Neuronal stem cell (in vitro differentiated cells): ENCODE results near the gene KLK13.

Source experiments
- DNase-seq: peaks from one replicate; pipeline ENCODE4 v3.0.0-alpha.2; 2013; ENCODE audit warnings: low spot score
- H2AFZ ChIP-seq: one replicate; pipeline ENCODE4 v1.6.1; 2013; ENCODE audit warnings: mild to moderate bottlenecking, low read length, inconsistent platforms
- H2AK5ac ChIP-seq: 2 replicates; pipeline ENCODE4 v1.6.1; 2013; ENCODE audit warnings: low read depth, mild to moderate bottlenecking, inconsistent platforms, low read length, moderate library complexity, mixed read lengths
- H2BK120ac ChIP-seq: 2 replicates; pipeline ENCODE4 v1.6.1; 2013; ENCODE audit warnings: low read depth, mild to moderate bottlenecking, inconsistent platforms, low read length, moderate library complexity, mixed read lengths
- H2BK12ac ChIP-seq: one replicate; pipeline ENCODE4 v1.6.1; 2013; ENCODE audit warnings: low read length, inconsistent platforms
- H2BK15ac ChIP-seq: 2 replicates; pipeline ENCODE4 v1.6.1; 2013; ENCODE audit warnings: mild to moderate bottlenecking, low read length, inconsistent platforms, mixed read lengths
- H2BK5ac ChIP-seq: one replicate; pipeline ENCODE4 v1.6.1; 2013; ENCODE audit warnings: inconsistent platforms, mild to moderate bottlenecking, low read length, moderate library complexity
- H3K14ac ChIP-seq: one replicate; pipeline ENCODE4 v1.6.1; 2013; ENCODE audit warnings: low read length, inconsistent platforms
- H3K18ac ChIP-seq: 2 replicates; pipeline ENCODE4 v1.6.1; 2013; ENCODE audit warnings: low read length, inconsistent platforms
- H3K23ac ChIP-seq: 2 replicates; pipeline ENCODE4 v1.6.1; 2013; ENCODE audit warnings: low read depth, mild to moderate bottlenecking, mixed read lengths, low read length, inconsistent platforms; ENCODE audit not compliant: poor library complexity
- H3K27ac ChIP-seq: replicated peaks from 3 replicates; pipeline ENCODE4 v1.5.1; 2013; ENCODE audit warnings: low read length, inconsistent platforms
- H3K27me3 ChIP-seq, 3 experiments: 2 replicates each; pipeline ENCODE4 v1.6.1; 2013; ENCODE audit warnings: low read length in 3 of 3, mild to moderate bottlenecking in 2 of 3, inconsistent platforms in 1 of 3, low read depth in 1 of 3, mixed read lengths in 1 of 3, moderate library complexity in 1 of 3; ENCODE audit not compliant: control insufficient read depth in 3 of 3, insufficient read depth in 3 of 3
- H3K36me3 ChIP-seq, 2 donors: replicated peaks in 1 of 2; 2 replicates each; pipeline ENCODE4 v1.6.1; 2013; ENCODE audit warnings: low read length in 2 of 2; ENCODE audit not compliant: control insufficient read depth in 2 of 2, insufficient read depth in 2 of 2
- H3K4ac ChIP-seq: 2 replicates; pipeline ENCODE4 v1.6.1; 2013; ENCODE audit warnings: inconsistent platforms, mild to moderate bottlenecking, low read length, moderate library complexity
- H3K4me1 ChIP-seq, 2 donors: 1 replicate in 1 of 2; 2 replicates in 1 of 2; pipeline ENCODE4 v1.6.1; 2013; ENCODE audit warnings: low read length in 2 of 2, low read depth in 1 of 2; ENCODE audit not compliant: control insufficient read depth in 2 of 2, insufficient read depth in 1 of 2
- H3K4me2 ChIP-seq: one replicate; pipeline ENCODE4 v1.6.1; 2013; ENCODE audit warnings: mild to moderate bottlenecking, low read length, inconsistent platforms; ENCODE audit not compliant: insufficient read depth, poor library complexity, severe bottlenecking
- H3K4me3 ChIP-seq, 2 donors: 2 replicates each; pipeline ENCODE4 v1.5.1; 2013; ENCODE audit warnings: low read length in 2 of 2, mild to moderate bottlenecking in 2 of 2, inconsistent platforms in 1 of 2, moderate library complexity in 1 of 2
- H3K79me1 ChIP-seq: one replicate; pipeline ENCODE4 v1.6.1; 2013; ENCODE audit warnings: low read depth, mild to moderate bottlenecking, inconsistent platforms, low read length, moderate library complexity
- H3K9ac ChIP-seq: one replicate; pipeline ENCODE4 v1.6.1; 2013; ENCODE audit warnings: mild to moderate bottlenecking, low read depth, low read length, inconsistent platforms; ENCODE audit not compliant: poor library complexity
- H3K9me3 ChIP-seq, 2 donors: replicated peaks in 1 of 2; 2 replicates each; pipeline versions ENCODE3 to v1.6.1; 2013; ENCODE audit warnings: low read length in 2 of 2, mild to moderate bottlenecking in 2 of 2, inconsistent platforms in 1 of 2, low read depth in 1 of 2, mixed read lengths in 1 of 2, moderate library complexity in 1 of 2; ENCODE audit not compliant: control insufficient read depth in 2 of 2, insufficient read depth in 1 of 2
- H4K8ac ChIP-seq: one replicate; pipeline ENCODE4 v1.6.1; 2013; ENCODE audit warnings: low read depth, mild to moderate bottlenecking, inconsistent platforms, low read length, moderate library complexity
- H4K91ac ChIP-seq: one replicate; pipeline ENCODE4 v1.6.1; 2013; ENCODE audit warnings: low read length, low read depth, mild to moderate bottlenecking, inconsistent platforms; ENCODE audit not compliant: poor library complexity
- WGBS, 2 donors: extraction: QIAGEN DNeasy Blood & Tissue Kit; methylation state at CpG; one replicate each; pipeline ENCODE4 v1.1.7; 2013; ENCODE audit warnings: missing lambda C conversion rate in 2 of 2, mixed read lengths in 1 of 2; ENCODE audit not compliant: insufficient read length in 2 of 2, insufficient replicate concordance in 1 of 2; ENCODE audit errors: extremely low coverage in 2 of 2; 5-methylcytosine and 5-hydroxymethylcytosine counted together

The KLK13 gene

DNA sequence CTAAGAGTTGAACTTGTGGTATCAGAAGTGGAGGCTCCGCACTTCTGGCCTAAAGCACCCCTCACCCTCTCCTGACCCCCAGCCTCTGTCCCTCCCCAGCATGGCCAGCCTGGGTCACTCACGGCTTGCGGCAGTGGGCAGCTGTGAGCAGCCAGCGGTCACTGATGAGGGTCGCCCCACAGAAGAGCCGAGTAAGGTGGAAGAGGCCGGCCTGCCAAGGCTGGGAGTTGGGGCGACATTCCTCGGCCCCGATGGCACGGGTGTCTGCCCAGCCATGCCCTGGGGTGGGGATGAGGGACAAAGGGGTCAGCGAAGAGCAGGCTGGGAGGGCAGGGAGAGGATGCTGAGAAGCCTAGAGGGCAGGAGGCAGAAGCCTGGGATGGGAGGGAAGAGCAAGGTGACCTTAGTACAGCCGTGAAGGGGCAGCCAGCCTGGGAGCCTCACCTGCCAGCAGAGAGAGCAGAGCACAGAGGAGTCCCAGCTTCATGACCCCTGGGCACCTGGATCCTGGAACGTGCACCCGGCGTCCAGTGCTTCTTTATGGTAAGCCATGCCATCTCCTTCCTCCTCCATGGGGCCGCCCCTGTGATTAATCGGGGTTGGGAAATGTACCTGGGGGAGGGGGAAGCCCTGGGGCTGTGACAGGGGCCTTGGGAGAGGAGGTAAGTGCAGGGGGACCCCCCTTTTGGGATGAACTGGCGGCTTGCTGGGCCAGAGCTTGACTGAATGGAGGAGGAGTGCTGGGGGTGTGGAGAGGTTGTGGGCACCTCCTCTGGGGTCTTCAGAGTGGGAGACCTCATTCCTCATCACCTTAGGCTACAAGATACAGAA, 55.6 kb downstream of the KLK13 start:
- Histone ChIP-seq H3K18ac (peak overlapping the region; percentile 60), H4K91ac (no peak overlapping the region), H2BK12ac (no peak overlapping the region), H3K27ac (no peak overlapping the region), H3K79me1 (no peaks in the 10 kb centered on the region), H3K4me3 (no peak overlapping the region), H3K4me1 (no peaks in the 10 kb centered on the region), H3K27me3 (peaks cover 0 to 18% (median 0%) of the 10 kb centered on the region in 3 experiments), H2BK120ac (peak overlapping the region; percentile 68), H2AK5ac (peak overlapping the region; percentile 63), H3K4ac (no peak overlapping the region), H2BK5ac (no peak overlapping the region), H3K36me3 (no peaks in the 10 kb centered on the region), H3K23ac (peak overlapping the region; percentile 50), H3K9ac (peak overlapping the region; percentile 15), H3K9me3 (no peaks in the 10 kb centered on the region), H3K14ac (peak overlapping the region; percentile 95), H4K8ac (no peak overlapping the region), H2BK15ac (peak overlapping the region; percentile 75), H2AFZ (no peak overlapping the region), H3K4me2 (no peak overlapping the region)
- DNase-seq = no peak
- no CpG with 5 or more reads among the region's 19 CpGs for WGBS, 2 donors

DNA sequence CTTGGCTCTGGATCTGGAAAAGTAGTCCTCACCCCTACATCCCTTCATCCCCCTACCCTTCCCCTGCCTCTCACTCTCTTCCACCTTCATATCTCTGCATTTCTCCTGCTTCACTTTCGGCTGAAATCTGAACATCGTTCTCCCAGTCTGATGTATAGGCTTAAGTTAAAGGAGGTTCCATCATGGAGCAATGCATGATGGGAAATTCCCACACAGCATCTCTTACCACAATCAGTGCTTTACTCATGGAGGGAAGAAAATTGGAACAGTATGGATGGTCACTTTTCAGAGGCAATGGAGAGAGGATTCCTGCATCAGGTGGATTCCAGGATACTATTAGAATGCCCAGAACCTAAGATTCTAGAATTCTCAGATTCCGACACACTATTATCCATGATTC, 57.4 kb downstream of the KLK13 start:
- Histone ChIP-seq H4K8ac (no peak overlapping the region), H3K4me3 (no peak overlapping the region), H3K4me1 (no peaks in the 10 kb centered on the region), H3K27ac (no peak overlapping the region), H3K36me3 (no peaks in the 10 kb centered on the region), H3K14ac (no peak overlapping the region), H2BK120ac (no peak overlapping the region), H3K9ac (no peak overlapping the region), H4K91ac (no peak overlapping the region), H3K9me3 (no peaks in the 10 kb centered on the region), H3K27me3 (peaks cover 0 to 18% (median 0%) of the 10 kb centered on the region in 3 experiments), H3K23ac (no peak overlapping the region), H3K18ac (no peak overlapping the region), H3K79me1 (no peaks in the 10 kb centered on the region), H2AK5ac (no peak overlapping the region), H3K4ac (no peak overlapping the region), H2BK15ac (no peak overlapping the region), H3K4me2 (no peak overlapping the region), H2BK5ac (no peak overlapping the region), H2BK12ac (no peak overlapping the region), H2AFZ (no peak overlapping the region)
- DNase-seq = no peak
- no CpG with 5 or more reads among the region's 3 CpGs for WGBS, 2 donors

DNA sequence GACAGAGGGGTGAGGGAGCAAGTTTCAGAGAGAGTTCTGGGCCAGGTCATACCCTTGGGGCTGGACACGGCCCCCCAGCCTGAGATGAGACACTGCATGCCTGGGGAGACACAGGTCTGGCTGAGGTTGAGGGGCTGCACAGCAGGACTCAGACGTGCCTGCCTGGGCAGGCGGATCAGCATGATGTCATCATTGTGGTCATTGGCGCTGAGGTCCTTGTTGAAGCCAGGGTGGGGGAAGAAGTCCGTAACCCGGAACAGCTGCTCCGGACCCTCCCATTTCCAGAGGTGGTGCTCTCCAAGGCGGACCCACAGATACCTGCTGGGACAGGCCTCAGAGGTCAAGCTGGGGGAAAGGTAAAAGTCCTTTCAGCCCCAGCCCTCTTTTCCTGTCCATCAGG, 58.5 kb downstream of the KLK13 start:
- no peak overlapping the region for H3K4me2 ChIP-seq
- no CpG with 5 or more reads among the region's 8 CpGs for WGBS, 2 donors
- H3K79me1 ChIP-seq = no peaks in the 10 kb centered on the region
- H3K18ac ChIP-seq = peak overlapping the region; percentile 83
- H2BK120ac ChIP-seq = no peak overlapping the region
- no peak overlapping the region for H4K8ac ChIP-seq
- H2BK15ac ChIP-seq = no peak overlapping the region
- DNase-seq = no peak
- H3K36me3 ChIP-seq = no peaks in the 10 kb centered on the region
- H3K4me1 ChIP-seq = peaks cover 0 to 4% of the 10 kb centered on the region in 2 donors
- H3K27ac ChIP-seq = no peak overlapping the region
- H2BK5ac ChIP-seq = peak overlapping the region; percentile 59
- peak overlapping the region; percentile 67 for H3K14ac ChIP-seq
- no peak overlapping the region for H3K4me3 ChIP-seq
- no peaks in the 10 kb centered on the region for H3K9me3 ChIP-seq
- no peak overlapping the region for H2AFZ ChIP-seq
- H2AK5ac ChIP-seq = peak overlapping the region; percentile 86
- H3K9ac ChIP-seq = no peak overlapping the region
- H3K4ac ChIP-seq = no peak overlapping the region
- no peak overlapping the region for H3K23ac ChIP-seq
- peaks cover 0 to 18% (median 0%) of the 10 kb centered on the region in 3 experiments for H3K27me3 ChIP-seq
- H2BK12ac ChIP-seq = peak overlapping the region; percentile 81
- H4K91ac ChIP-seq = no peak overlapping the region
